HuH-7.5 (cell line): ENCODE measurements around the gene FNDC3B.

Source experiments
- DNase-seq: peaks from one replicate; pipeline ENCODE4 v3.0.0; 2011; ENCODE audit warnings: low spot score

FNDC3B gene

GRCh38 chr3:172135820-172136219 lies 96.4 kb downstream of the FNDC3B start:
- no peak for DNase-seq

- DNase-seq, result no peak
Observed at GRCh38 chr3:172136330-172136729, 97.0 kb downstream of the FNDC3B start.

DNA sequence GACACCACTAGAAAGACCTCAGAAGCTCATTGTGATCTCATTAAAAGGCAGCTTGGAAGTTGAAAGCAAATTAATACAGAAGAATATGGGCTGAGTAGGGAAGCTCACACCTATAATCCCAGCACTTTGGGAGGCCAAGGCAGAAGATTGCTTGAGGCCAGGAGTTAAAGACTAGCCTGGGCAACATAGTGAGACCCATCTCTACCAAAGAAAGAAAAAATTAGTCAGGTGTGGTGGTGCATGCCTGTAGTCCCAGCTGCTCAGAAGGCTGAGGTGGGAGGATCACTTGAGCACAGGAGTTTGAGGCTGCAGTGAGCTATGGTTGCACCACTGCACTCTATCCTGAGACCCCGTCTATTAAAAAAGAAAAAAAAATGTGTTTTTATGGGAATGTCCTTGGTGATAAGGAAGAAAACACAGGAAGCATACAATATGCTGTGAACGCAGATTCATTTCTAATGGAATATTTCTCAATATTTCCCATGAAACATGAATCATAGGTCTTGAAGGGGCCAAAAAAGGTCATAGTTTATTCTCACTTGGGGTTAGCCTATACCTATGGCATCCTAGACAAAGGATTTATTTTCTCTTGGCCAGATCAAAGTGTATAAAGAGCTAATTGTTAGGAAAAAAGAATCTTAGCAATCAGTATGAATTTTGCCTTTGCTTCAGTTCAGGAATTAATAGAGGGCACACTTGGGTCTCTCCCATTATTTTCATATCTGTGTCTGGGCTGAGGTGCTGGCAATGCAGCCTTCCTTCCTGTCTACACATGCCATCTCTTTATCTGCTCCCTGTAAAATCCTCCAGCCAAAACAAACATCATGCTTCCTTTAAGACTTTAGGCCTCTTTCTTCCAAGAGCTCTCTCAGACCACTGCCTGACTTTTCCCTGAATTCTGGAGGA lies 98.2 kb downstream of the FNDC3B start:
- no peak for DNase-seq

- DNase-seq, result no peak
Observed at GRCh38 chr3:172138193-172138537, 98.8 kb downstream of the FNDC3B start.

DNA sequence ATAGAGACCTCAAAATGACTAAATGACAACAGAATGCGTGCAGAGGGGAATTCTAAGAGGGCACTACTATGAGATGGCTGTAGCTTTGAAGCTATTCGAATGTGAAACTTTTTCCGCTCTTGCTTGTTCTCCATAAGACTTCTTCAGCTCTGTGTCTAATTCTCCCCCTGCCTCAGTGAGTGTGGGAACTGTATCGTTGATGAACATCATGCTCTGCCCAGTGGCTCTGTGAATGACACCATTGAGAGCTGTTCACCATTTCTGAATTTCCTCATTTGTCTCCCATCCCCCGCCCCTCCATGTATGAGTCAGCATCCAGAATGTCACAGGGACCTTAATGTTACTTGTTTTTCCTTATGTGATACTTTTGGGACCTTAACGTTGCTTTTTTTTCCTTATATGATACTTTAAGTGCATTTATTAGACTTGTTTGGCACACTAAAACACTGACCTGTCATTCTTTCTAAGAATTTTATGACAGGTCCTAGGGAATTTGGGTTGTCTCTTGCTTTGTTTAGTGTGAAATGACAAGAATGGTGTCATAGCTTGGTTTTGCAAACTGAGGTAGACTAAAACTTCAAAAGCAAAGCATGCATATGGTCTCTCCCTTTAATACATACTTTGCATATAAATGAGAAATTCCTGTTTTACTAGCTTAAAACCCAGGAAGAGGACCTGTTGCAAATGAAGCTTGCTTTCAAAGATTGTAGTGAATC lies 99.6 kb downstream of the FNDC3B start:
- DNase-seq, result no peak

GRCh38 chr3:172139528-172140276 lies 100.3 kb downstream of the FNDC3B start:
- no peak for DNase-seq

DNA sequence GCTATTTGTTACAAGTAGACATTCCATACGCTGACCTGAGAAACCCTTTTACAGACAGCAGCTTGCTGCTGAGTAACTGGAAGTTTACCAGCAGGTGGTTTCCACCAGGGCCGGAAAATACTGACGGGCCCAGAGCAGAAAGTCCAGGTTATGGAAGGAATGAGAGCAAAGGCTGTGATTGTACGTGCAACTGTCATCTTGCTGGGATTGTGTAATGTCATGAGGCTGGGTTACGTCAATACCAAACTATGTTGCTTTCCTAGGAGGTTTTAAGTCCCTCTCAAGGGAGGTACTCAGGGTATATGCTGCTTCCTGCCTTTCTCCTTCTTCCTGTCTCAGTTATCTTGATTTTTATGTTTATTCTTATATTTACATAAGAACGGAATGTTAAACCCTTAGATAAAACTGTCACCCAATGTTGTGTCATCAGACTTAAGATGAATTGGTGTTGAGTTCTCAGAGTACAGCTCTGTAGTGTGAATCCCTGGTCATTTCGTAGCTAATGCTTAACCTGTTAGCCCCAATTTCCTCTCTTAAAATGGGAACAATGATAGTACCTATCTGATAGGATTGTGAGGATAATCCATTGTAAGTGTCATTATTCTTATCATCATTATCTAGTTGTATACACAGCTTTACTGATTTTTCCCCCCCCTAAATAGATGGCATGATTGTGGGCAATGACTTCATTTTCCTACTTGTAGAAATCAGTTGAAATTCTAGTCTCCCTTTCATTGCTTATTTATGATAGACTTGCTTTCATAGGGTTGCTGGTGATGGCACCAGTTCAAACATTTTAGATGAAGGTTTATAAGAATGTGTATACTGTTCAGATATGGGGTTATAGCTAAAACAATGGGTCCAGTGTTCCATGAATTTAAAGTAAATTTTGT lies 101.4 kb downstream of the FNDC3B start:
- no peak for DNase-seq

DNA sequence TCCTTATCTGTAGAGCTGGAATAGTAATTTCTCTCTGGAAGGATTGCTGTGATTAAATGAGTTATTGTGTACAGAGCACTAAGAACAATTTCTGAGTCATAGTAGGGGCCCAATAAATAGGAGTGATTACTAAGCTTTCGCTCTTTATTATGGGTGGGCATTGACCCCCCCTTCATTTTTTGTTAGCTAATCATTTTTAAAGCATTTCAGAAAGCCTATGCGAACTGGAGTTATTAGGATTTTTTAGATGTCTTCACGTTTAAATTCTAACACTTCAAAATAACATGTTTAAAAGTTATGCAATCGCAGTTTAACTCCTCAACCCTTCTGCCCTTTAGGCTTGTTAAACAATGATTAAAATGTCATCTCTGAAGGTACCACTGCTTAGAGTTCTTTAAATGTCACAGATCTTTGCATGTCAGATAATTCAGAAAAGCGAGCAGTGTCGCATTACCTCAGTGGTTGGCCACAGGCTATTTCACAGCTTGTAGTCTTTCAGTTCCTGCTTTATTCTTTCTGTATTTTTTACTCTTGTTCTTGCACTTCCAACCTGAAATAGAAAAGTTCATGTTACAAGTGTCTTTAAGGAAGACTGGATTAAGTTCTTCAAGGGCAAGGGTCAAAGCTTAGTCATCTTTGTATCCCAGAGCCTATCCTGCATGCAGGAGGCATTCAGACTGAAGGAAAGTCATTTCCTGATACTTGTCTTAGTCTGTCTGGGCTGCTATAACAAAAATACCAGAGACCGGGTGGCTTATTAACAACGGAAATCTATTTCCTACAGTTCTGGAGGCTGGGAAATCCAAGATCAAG lies 102.9 kb downstream of the FNDC3B start:
- DNase-seq, result no peak

- DNase-seq, result no peak
Observed at GRCh38 chr3:172142864-172143451, 103.6 kb downstream of the FNDC3B start.

GRCh38 chr3:172143739-172144497 lies 104.5 kb downstream of the FNDC3B start:
- no peak for DNase-seq

GRCh38 chr3:172144601-172145000 lies 105.2 kb downstream of the FNDC3B start:
- DNase-seq, result no peak

- no peak for DNase-seq
Observed at GRCh38 chr3:172145031-172145686, 105.8 kb downstream of the FNDC3B start.

- DNase-seq, result no peak
Observed at GRCh38 chr3:172146349-172146748, 107.0 kb downstream of the FNDC3B start.

DNA sequence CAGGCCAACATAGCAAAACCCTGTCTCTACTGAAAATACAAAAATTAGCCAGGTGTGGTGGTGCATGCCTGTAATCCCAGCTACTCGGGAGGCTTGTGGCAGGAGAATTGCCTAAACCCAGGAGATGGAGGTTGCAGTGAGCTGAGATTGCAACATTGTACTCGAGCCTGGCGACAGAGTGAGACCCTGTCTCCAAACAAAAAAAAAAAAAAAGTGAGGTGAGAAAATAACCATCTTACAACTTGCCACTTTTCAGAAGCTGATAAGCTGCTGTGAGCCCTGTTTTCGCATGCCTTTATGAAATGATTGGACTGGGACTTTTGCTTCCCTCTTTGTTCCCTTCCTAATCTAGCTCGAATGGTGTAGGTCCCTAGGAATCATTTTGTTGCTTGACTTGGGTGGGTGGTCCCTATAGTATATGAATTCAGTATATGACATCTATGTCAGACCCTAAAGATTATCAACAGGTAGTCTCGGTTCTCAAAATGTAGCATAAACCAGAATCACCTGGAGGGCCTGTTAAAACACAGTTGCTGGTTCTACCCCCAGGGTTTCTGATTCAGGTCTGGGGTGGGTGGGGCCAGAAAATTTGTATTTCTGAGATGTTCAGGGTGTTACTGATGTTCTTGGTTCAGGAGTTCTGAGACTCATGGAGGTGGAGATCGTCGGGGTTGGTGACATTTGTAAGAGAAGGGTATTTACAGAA lies 107.9 kb downstream of the FNDC3B start:
- DNase-seq, result no peak

- no peak for DNase-seq
Observed at GRCh38 chr3:172148241-172148640, 108.9 kb downstream of the FNDC3B start.

DNA sequence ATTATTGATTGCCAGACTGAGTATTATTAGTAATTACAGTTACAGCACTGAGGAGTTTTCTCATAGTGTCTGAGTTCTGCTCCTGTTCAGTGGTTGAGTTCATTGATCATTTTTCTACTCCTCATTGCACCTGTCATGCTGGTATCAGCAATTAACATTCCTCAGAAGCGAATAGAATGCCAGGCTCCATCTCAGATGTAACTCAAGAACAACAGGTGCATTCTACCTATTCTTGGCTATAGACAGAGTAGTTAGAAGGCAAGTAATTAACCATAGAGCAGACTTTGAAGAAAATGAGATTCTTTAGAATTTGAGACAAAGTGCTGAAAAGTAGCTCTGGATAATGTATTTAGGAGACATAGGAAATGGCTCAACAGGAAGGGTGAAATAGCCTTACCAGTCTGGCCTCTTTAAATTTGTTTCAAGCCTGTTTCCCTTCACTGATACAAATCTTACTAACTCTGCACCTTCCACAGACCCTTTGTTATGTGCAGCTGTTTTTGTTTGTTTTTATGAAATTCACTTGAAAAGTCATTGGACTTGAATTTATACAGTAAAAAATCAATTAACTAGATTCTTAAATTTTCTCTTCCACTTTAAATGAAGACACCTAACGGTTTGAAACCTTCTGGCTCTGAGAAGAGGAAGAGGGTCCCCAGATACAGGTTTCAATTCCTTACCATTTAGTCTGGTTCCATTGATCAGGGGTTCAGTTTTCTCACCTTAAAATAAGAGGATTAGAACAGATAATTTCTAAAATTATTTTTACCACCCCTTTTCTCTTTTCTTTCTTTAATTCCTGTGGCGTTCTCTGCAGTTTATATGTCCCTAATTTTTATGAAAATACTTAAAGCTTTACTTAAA lies 109.6 kb downstream of the FNDC3B start:
- no peak for DNase-seq

- DNase-seq, result no peak
Observed at GRCh38 chr3:172150268-172150667, 110.9 kb downstream of the FNDC3B start.
